Measurements from ENCODE around the gene CABLES1.

GRCh38 chr18:23291456-23292205, 156.3 kb downstream of the CABLES1 start:
- TF ChIP-seq CTCF (IDR thresholded peaks at IDR 0.05; ENCODE audit: insufficient read depth, low read length) (no peak), POLR2AphosphoS5 (IDR thresholded peaks at IDR 0.05; ENCODE audit: low read depth) (no peak)

All from HL-60 (cell line).